22Rv1 (cell line): ENCODE results near the gene POLR1E.

Source experiments
- H3K27ac ChIP-seq: fragments of 450-650 bp; 2 replicates; pipeline ENCODE4 v1.5.1; 2017
- ZFX ChIP-seq: fragments of 450-650 bp; IDR thresholded peaks from 2 replicates; pipeline ENCODE4 v1.6.1; 2017; ENCODE audit warnings: antibody characterized with exemption, borderline replicate concordance
- TF ChIP-seq, protein P1 (sequence below): fragments of 450-650 bp; IDR thresholded peaks from 2 replicates; pipeline ENCODE4 v1.5.1; 2017; ENCODE audit warnings: mild to moderate bottlenecking

Gene POLR1E, protein sequence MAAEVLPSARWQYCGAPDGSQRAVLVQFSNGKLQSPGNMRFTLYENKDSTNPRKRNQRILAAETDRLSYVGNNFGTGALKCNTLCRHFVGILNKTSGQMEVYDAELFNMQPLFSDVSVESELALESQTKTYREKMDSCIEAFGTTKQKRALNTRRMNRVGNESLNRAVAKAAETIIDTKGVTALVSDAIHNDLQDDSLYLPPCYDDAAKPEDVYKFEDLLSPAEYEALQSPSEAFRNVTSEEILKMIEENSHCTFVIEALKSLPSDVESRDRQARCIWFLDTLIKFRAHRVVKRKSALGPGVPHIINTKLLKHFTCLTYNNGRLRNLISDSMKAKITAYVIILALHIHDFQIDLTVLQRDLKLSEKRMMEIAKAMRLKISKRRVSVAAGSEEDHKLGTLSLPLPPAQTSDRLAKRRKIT

DNA sequence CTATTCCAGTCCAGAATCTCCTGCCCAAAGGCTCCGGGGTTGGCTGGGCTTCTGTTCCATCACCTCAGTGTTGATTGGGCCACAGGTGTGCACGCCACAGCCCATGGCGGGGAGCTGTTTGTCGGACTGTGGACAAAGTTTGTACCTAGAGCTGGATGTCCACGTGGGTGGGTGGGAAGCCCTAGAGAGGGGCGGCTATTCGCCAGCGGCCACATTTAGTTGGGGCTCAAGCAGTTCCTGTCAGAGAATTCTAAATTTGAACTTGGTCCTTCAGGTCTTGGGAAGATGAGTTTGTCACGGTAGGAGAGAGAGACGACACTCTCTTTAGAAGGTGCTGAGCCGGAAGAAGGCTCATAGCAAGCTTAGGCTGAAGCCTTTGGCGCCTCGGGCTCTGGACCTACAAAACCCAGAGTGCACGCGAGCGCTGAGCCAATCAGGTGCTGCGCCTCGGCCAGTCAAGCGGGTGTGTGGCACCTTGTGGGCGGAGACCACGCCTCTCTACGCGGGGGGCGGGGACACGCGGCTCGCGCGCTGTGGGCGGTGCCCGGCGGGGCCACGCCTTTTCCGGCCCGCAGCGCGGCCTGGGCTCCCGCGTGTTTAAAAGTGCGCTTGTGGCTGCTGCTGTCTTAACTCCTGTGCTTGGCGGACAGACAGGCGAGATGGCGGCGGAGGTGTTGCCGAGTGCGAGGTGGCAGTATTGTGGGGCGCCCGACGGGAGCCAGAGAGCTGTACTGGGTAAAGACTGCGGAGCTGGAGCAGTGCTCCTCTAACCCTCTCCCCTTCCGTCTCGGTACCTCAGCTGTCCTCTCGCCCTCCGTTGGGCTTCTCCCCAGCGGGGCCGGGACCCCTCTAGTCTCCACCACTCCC lies at the start of gene POLR1E:
POLR1E (plus strand) TSS at position 560 of the 867 bp plus-strand sequence; CDS start at position 660, 100 bp downstream.
- peak within 1 kb of the TSS; percentile 76 for H3K27ac ChIP-seq

DNA sequence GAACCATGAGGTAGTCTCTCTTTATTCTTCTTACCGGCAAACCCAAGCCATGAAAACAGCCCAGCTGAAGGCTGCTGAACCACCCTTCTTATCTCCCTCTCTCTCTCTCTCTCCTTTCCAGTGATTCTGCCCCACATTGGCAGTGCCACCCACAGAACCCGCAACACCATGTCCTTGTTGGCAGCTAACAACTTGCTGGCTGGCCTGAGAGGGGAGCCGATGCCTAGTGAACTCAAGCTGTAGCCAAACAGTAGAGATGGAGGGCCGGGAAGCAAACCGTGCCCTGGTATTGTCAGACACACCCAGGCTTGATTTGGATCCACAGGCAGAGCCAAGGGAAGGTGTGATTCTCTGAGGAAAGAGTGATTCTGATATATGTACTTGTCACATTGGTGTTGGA lies 49.2 kb upstream of the POLR1E start:
- TF ChIP-seq, protein P1, sequence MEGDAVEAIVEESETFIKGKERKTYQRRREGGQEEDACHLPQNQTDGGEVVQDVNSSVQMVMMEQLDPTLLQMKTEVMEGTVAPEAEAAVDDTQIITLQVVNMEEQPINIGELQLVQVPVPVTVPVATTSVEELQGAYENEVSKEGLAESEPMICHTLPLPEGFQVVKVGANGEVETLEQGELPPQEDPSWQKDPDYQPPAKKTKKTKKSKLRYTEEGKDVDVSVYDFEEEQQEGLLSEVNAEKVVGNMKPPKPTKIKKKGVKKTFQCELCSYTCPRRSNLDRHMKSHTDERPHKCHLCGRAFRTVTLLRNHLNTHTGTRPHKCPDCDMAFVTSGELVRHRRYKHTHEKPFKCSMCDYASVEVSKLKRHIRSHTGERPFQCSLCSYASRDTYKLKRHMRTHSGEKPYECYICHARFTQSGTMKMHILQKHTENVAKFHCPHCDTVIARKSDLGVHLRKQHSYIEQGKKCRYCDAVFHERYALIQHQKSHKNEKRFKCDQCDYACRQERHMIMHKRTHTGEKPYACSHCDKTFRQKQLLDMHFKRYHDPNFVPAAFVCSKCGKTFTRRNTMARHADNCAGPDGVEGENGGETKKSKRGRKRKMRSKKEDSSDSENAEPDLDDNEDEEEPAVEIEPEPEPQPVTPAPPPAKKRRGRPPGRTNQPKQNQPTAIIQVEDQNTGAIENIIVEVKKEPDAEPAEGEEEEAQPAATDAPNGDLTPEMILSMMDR: no peak
- TF ChIP-seq ZFX: no peak
- peak overlapping the region; percentile 20; the same call in 1 of the 2 replicates for H3K27ac ChIP-seq

More for the DNA sequence above, at the start of gene POLR1E:
- no peak for TF ChIP-seq ZFX
- TF ChIP-seq, protein P1: no peak

DNA sequence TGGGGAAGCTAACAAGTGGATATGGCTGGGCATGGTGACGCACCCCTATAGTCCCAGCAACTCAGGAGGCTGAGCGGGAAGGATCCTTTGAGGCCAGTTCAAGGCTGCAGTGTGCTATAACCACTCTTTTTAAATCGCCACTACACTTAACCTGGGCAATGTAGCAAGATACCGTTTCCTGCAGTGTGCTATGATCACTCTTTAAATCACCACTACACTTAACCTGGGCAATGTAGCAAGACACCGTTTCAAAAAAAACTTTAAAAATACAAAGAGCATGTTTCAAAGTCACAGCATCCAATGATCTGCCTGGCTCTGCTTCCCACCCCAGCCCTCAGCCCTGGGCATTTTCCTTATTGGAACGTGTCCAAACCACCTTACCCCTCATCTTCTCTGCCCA lies 48.7 kb upstream of the POLR1E start:
- TF ChIP-seq, protein P1: no peak
- no peak for TF ChIP-seq ZFX

DNA sequence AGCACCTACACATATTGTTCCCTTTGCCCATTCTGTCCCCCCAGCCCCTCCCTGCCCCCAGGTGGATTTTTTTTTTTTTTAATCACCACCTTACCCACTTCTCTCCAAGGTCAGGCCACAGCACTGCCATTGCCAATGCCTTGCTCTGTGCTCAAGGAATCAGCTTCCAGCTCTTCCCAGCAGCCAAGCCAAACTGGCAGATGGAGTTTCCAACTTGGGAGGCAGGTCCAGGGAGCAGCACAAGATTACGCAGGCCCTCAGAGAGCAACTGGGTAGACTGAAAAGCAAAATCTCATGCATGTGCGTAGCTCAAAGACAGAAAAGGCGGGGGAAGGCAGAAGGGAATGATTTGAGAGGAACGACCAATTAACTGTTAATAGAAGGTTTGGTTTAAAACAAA lies 48.1 kb upstream of the POLR1E start:
- TF ChIP-seq, protein P1: no peak
- no peak for TF ChIP-seq ZFX
- H3K27ac ChIP-seq: peak overlapping the region; percentile 12; the same call in 1 of the 2 replicates

More for the DNA sequence above, 48.7 kb upstream of the POLR1E start:
- H3K27ac ChIP-seq: no peak overlapping the region

DNA sequence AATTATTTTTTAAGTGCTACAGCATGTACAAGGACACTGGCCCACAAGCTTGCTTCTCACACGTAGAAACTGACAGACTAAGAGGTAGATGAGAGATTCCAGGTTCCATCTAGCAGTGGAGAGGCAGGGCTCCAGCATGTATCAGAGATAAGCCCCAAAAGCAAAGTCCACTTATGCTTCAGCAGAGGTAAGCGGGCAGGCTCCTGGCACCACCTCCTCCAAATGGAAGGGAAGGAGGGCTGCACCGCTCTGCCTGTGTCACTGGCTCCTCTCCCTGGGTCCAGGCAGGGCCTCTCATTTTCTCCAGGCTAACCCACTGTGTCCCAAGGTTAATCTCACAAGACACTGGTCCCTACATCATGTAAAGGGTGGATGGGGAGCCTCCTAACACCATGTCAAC lies 47.4 kb upstream of the POLR1E start:
- TF ChIP-seq, protein P1: no peak
- TF ChIP-seq ZFX: no peak

DNA sequence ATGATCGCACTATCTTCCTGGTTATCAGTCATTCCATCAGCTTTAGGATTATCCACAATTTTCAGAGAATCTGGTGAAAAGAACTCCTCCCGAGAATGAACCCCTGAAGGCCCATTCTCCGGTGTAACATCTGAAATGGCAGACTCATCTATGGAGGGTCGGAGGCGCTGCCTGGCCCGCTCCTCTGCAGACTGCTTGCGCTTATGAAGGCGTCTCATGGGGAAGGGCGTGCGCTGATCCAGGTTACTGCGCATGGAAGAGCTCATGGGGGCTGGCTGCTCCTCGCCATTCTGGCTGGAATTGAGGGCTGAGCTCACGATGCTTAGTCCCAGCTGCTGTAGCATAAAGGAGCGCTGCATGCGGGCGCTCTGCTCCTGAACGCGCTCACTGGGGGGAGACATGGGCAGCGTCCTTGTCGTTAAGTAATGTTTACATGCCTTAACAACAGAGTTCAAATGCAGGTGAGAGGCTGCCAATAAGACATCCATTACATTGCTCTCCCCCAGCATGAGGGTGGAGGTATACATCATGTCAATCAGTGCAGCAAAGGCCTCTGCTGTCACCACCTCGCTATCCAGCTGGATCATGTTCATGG lies 43.9 kb upstream of the POLR1E start:
- TF ChIP-seq, protein P1: no peak
- TF ChIP-seq ZFX: no peak
- H3K27ac ChIP-seq: no peak overlapping the region

More for the DNA sequence above, 47.4 kb upstream of the POLR1E start:
- H3K27ac ChIP-seq: 0 out of 2 replicates have a peak overlapping the region, but pooled peaks have one; percentile 12
